ENCODE data around the gene ZNF775. TPM values are rescaled to one million over a fixed set of nuclear protein-coding genes. Genes with fewer than 3 reads are reported as not detected.

ZNF775 gene
- polyA plus RNA-seq, 4 donors, result 1.1 to 6.5 (median 2.5) TPM

DNA sequence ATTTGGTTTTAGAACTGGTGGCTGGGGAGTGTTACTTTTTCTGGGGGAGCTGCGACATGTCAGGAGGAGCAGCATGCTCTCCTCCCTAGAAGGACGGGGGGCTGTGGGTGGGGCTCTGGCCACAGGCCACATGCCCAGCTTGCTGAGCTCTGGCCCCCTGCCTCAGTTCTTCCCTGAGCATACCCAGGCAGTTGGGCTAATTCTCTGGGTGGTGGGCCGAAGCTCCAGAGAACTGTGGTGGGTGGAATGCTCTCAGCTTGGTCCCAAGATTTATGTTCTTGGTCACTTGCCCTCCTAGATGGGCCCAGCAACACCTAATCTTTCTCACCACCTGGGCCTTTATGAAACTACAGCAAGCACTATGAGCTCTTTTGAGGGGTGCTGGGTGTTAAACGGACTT, 5.1 kb upstream of the ZNF775 start:
- 46 to 68% (median 53%) methylated on average over 4 of the region's 4 CpGs for WGBS, 3 donors

DNA sequence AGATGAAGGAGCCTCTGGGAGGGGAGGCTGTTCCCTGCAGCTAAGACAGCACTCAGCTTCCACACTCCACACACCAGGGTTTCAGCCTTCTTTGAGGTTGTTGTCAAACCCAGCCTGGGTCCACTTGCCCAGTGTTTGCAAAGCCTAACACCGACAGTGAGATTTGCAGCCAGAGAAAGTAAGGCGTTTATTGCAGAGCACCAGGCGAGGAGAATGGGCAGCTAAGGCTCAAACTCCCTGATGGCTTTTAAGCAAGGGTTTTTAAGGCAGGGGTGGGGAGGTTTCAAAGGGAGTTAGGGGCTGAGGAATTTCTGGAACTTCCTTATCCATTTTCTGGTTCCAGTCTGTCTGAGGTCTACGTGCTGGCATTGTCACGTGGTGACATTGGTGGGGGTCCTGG, 4.7 kb upstream of the ZNF775 start:
- peak overlapping the region in 2 of 3 donors; percentile 1 to 10 for H3K27ac ChIP-seq (ENCODE audit: low read depth in 1 of 3, low read length in 2 of 3)
- H3K4me1 ChIP-seq (ENCODE audit: control insufficient read depth in 3 of 3, insufficient read depth in 2 of 3, low read depth in 1 of 3, low read length in 2 of 3), result peaks cover 5 to 69% (median 16%) of the 10 kb centered on the region in 3 donors
- H3K27me3 ChIP-seq (ENCODE audit: control insufficient read depth in 3 of 3, insufficient read depth in 3 of 3, low read length in 3 of 3), result no peaks in the 10 kb centered on the region
- H3K36me3 ChIP-seq (ENCODE audit: control insufficient read depth in 3 of 3, insufficient read depth in 2 of 3, low read depth in 1 of 3, low read length in 3 of 3), result peaks cover 0 to 59% (median 20%) of the 10 kb centered on the region in 3 donors
- no peak for DNase-seq
- H3K9me3 ChIP-seq (ENCODE audit: control insufficient read depth in 2 of 2, insufficient read depth in 1 of 2, low read depth in 1 of 2, low read length in 1 of 2), result no peaks in the 10 kb centered on the region
- FAIRE-seq, result no peak
- H3K4me3 ChIP-seq (ENCODE audit: low read depth in 1 of 3, low read length in 3 of 3), result no peak overlapping the region
- 60 to 79% (median 72%) methylated on average over 5 of the region's 5 CpGs for WGBS, 3 donors

More for the DNA sequence above, 5.1 kb upstream of the ZNF775 start:
- DNase-seq, result no peak
- Histone ChIP-seq H3K27me3 (ENCODE audit: control insufficient read depth in 3 of 3, insufficient read depth in 3 of 3, low read length in 3 of 3) (no peaks in the 10 kb centered on the region), H3K27ac (ENCODE audit: low read depth in 1 of 3, low read length in 2 of 3) (peak overlapping the region in 2 of 3 donors; percentile 1 to 10), H3K9me3 (ENCODE audit: control insufficient read depth in 2 of 2, insufficient read depth in 1 of 2, low read depth in 1 of 2, low read length in 1 of 2) (no peaks in the 10 kb centered on the region), H3K4me1 (ENCODE audit: control insufficient read depth in 3 of 3, insufficient read depth in 2 of 3, low read depth in 1 of 3, low read length in 2 of 3) (peaks cover 5 to 69% (median 16%) of the 10 kb centered on the region in 3 donors), H3K4me3 (ENCODE audit: low read depth in 1 of 3, low read length in 3 of 3) (no peak overlapping the region), H3K36me3 (ENCODE audit: control insufficient read depth in 3 of 3, insufficient read depth in 2 of 3, low read depth in 1 of 3, low read length in 3 of 3) (peaks cover 0 to 61% (median 20%) of the 10 kb centered on the region in 3 donors)
- FAIRE-seq, result no peak

DNA sequence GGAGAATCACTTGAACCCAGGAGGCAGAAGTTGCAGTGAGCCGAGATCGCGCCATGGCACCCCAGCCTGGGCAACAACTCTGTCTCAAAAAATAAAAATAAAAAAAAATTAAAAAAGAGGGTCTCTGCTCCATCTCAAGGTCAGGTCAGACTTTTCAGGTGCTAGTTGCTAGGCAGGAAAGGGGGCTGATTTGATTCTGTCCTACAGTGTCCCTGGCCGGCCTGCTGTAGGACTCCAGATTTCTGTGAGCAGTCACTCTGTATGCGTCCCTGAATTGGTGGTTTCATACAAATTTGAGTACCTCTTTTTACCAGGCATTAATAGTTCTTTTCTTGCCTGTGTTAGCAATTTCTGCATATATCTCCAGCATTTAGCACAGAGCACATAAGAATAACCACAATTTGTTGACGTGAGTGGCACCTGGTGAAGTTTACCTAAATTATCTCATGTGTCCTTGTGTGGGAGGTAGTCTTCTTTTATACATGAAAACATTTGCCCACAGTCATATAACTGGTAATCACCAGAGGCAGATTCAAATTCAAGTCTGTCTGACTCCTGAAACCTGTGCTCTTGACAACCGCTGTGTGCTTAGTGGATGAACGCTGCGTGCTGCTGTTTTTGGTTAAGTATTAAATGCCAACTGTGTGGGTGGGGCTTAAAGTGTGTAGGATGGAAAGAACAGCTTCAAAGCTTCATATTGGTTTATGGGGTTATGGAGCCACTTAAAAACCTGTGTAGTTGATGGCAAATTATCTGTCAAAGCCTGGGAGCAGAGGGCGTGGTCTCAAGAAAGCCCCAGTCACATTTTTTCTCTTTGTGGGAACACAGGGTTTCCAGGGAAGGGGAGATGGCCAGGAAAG, 3.2 kb upstream of the ZNF775 start:
- 40 to 62% (median 50%) methylated on average over 10 of the region's 10 CpGs for WGBS, 3 donors
- no peaks in the 10 kb centered on the region for H3K9me3 ChIP-seq (ENCODE audit: control insufficient read depth in 2 of 2, insufficient read depth in 1 of 2, low read depth in 1 of 2, low read length in 1 of 2)
- FAIRE-seq, result no peak
- peaks cover 0 to 46% (median 18%) of the 10 kb centered on the region in 3 donors for H3K36me3 ChIP-seq (ENCODE audit: control insufficient read depth in 3 of 3, insufficient read depth in 2 of 3, low read depth in 1 of 3, low read length in 3 of 3)
- H3K4me3 ChIP-seq (ENCODE audit: low read depth in 1 of 3, low read length in 3 of 3), result no peak overlapping the region
- H3K4me1 ChIP-seq (ENCODE audit: control insufficient read depth in 3 of 3, insufficient read depth in 2 of 3, low read depth in 1 of 3, low read length in 2 of 3), result peaks cover 6 to 69% (median 10%) of the 10 kb centered on the region in 3 donors
- peak overlapping the region in 2 of 3 donors; percentile 67 to 98 for H3K27ac ChIP-seq (ENCODE audit: low read depth in 1 of 3, low read length in 2 of 3)
- H3K27me3 ChIP-seq (ENCODE audit: control insufficient read depth in 3 of 3, insufficient read depth in 3 of 3, low read length in 3 of 3), result no peaks in the 10 kb centered on the region
- DNase-seq, result peak; percentile 39 to 60

- Histone ChIP-seq H3K9me3 (ENCODE audit: control insufficient read depth in 2 of 2, insufficient read depth in 1 of 2, low read depth in 1 of 2, low read length in 1 of 2) (no peaks in the 10 kb centered on the region), H3K36me3 (ENCODE audit: control insufficient read depth in 3 of 3, insufficient read depth in 2 of 3, low read depth in 1 of 3, low read length in 3 of 3) (peaks cover 0 to 39% (median 13%) of the 10 kb centered on the region in 3 donors), H3K4me3 (ENCODE audit: low read depth in 1 of 3, low read length in 3 of 3) (no peak overlapping the region), H3K4me1 (ENCODE audit: control insufficient read depth in 3 of 3, insufficient read depth in 2 of 3, low read depth in 1 of 3, low read length in 2 of 3) (peaks cover 7 to 67% (median 10%) of the 10 kb centered on the region in 3 donors), H3K27ac (ENCODE audit: low read depth in 1 of 3, low read length in 2 of 3) (peak overlapping the region; percentile 22 to 98 (median 67)), H3K27me3 (ENCODE audit: control insufficient read depth in 3 of 3, insufficient read depth in 3 of 3, low read length in 3 of 3) (no peaks in the 10 kb centered on the region)
- no peak for FAIRE-seq
- DNase-seq, result no peak
- WGBS, 3 donors, result 34 to 59% (median 49%) methylated on average over 6 of the region's 6 CpGs
These were observed 2.6 kb upstream of the ZNF775 start for GRCh38 chr7:150376560-150376959.

DNA sequence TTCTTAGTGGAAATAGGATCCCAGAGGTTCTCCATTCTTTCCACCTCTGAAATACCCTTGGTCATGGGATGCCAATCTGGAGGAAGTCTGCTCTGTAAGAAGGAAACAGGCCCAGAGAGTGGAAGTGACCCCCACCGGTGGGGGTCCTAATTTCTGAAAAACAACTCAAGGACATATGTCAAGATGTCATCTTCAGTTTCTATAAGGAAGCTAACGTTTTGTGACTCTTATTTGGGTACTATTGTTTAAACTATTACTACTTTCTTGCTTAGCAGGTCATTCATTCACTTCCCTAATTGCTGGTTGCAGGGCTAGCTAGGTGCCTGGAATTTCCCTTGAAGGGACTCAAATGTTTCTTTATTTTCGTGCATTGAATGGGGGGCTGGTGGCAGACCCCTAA, 1.9 kb upstream of the ZNF775 start:
- FAIRE-seq (no peak), DNase-seq (no peak)
- Histone ChIP-seq H3K27ac (ENCODE audit: low read depth in 1 of 3, low read length in 2 of 3) (peak overlapping the region; percentile 35 to 98 (median 77)), H3K4me1 (ENCODE audit: control insufficient read depth in 3 of 3, insufficient read depth in 2 of 3, low read depth in 1 of 3, low read length in 2 of 3) (peaks cover 7 to 73% (median 14%) of the 10 kb centered on the region in 3 donors), H3K27me3 (ENCODE audit: control insufficient read depth in 3 of 3, insufficient read depth in 3 of 3, low read length in 3 of 3) (no peaks in the 10 kb centered on the region), H3K36me3 (ENCODE audit: control insufficient read depth in 3 of 3, insufficient read depth in 2 of 3, low read depth in 1 of 3, low read length in 3 of 3) (peaks cover 0 to 37% (median 8%) of the 10 kb centered on the region in 3 donors), H3K9me3 (ENCODE audit: control insufficient read depth in 2 of 2, insufficient read depth in 1 of 2, low read depth in 1 of 2, low read length in 1 of 2) (no peaks in the 10 kb centered on the region), H3K4me3 (ENCODE audit: low read depth in 1 of 3, low read length in 3 of 3) (no peak overlapping the region)
- 10 to 24% (median 17%) methylated on average over 3 of the region's 3 CpGs for whole genome bisulfite sequencing, 3 donors

- FAIRE-seq, result no peak
- Histone ChIP-seq H3K27ac (ENCODE audit: low read depth in 1 of 3, low read length in 2 of 3) (peak overlapping the region; percentile 35 to 98 (median 77)), H3K4me3 (ENCODE audit: low read depth in 1 of 3, low read length in 3 of 3) (no peak overlapping the region), H3K4me1 (ENCODE audit: control insufficient read depth in 3 of 3, insufficient read depth in 2 of 3, low read depth in 1 of 3, low read length in 2 of 3) (peaks cover 10 to 76% (median 17%) of the 10 kb centered on the region in 3 donors), H3K9me3 (ENCODE audit: control insufficient read depth in 2 of 2, insufficient read depth in 1 of 2, low read depth in 1 of 2, low read length in 1 of 2) (no peaks in the 10 kb centered on the region), H3K27me3 (ENCODE audit: control insufficient read depth in 3 of 3, insufficient read depth in 3 of 3, low read length in 3 of 3) (no peaks in the 10 kb centered on the region), H3K36me3 (ENCODE audit: control insufficient read depth in 3 of 3, insufficient read depth in 2 of 3, low read depth in 1 of 3, low read length in 3 of 3) (peaks cover 0 to 37% (median 6%) of the 10 kb centered on the region in 3 donors)
- DNase-seq, result peak; percentile 86 to 90
- 15 to 40% (median 27%) methylated on average over 4 of the region's 4 CpGs for WGBS, 3 donors
These were observed 1.5 kb upstream of the ZNF775 start for GRCh38 chr7:150377635-150378034.

- Histone ChIP-seq H3K27me3 (ENCODE audit: control insufficient read depth in 3 of 3, insufficient read depth in 3 of 3, low read length in 3 of 3) (no peaks in the 10 kb centered on the region), H3K4me3 (ENCODE audit: low read depth in 1 of 3, low read length in 3 of 3) (peak overlapping the region; percentile 39 to 87 (median 87)), H3K9me3 (ENCODE audit: control insufficient read depth in 2 of 2, insufficient read depth in 1 of 2, low read depth in 1 of 2, low read length in 1 of 2) (no peaks in the 10 kb centered on the region), H3K4me1 (ENCODE audit: control insufficient read depth in 3 of 3, insufficient read depth in 2 of 3, low read depth in 1 of 3, low read length in 2 of 3) (peaks cover 10 to 75% (median 14%) of the 10 kb centered on the region in 3 donors), H3K36me3 (ENCODE audit: control insufficient read depth in 3 of 3, insufficient read depth in 2 of 3, low read depth in 1 of 3, low read length in 3 of 3) (peaks cover 0 to 31% (median 4%) of the 10 kb centered on the region in 3 donors), H3K27ac (ENCODE audit: low read depth in 1 of 3, low read length in 2 of 3) (peak overlapping the region; percentile 88 to 98 (median 96))
- DNase-seq (peak; percentile 82 to 90), FAIRE-seq (no peak)
- WGBS, 3 donors, result 2 to 3% (median 2%) methylated on average over 32 of the region's 32 CpGs
These were observed 846 bp upstream of the ZNF775 start for GRCh38 chr7:150378115-150378852.
